ENCODE results near the gene PLCB4. TPM values are rescaled to one million over a fixed set of nuclear protein-coding genes. Genes with fewer than 3 reads are reported as not detected.

The PLCB4 gene
- total RNA-seq, 4 donors from 2014 or later, result 2.7 to 11.4 (median 6.5) TPM

GRCh38 chr20:9508240-9508661 is 439.4 kb downstream of the PLCB4 start:
- TF ChIP-seq POLR2A (IDR thresholded peaks at IDR 0.05), result no peak
- TF ChIP-seq CTCF (IDR thresholded peaks at IDR 0.05), result no peak
- intact Hi-C loops (cut with DNase I; ENCODE audit: low total_unique reads), result no loop called here
- no peak overlapping the region for H3K4me3 ChIP-seq (ENCODE audit: low read depth, poor library complexity, severe bottlenecking)
- WGBS, 2 donors, result 7 to 22% methylated on average over 22 to 23 of the region's 23 CpGs
- DNase-seq (ENCODE audit: low spot score in 2 of 2), result no peak

- DNase-seq (ENCODE audit: low spot score in 2 of 2), result no peak
- no peak overlapping the region for H3K4me3 ChIP-seq (ENCODE audit: low read depth, poor library complexity, severe bottlenecking)
- 8 to 18% methylated on average over 26 to 30 of the region's 30 CpGs for WGBS, 2 donors
- TF ChIP-seq POLR2A (IDR thresholded peaks at IDR 0.05) (no peak), CTCF (IDR thresholded peaks at IDR 0.05) (no peak)
- intact Hi-C loops (cut with DNase I; ENCODE audit: low total_unique reads), result no loop called here
Measured at GRCh38 chr20:9508696-9509178, 439.9 kb downstream of the PLCB4 start.

- TF ChIP-seq POLR2A (IDR thresholded peaks at IDR 0.05) (no peak), CTCF (IDR thresholded peaks at IDR 0.05) (no peak)
- DNase-seq (ENCODE audit: low spot score in 2 of 2), result no peak
- intact Hi-C loops (cut with DNase I; ENCODE audit: low total_unique reads), result no loop called here
- H3K4me3 ChIP-seq (ENCODE audit: low read depth, poor library complexity, severe bottlenecking), result no peak overlapping the region
- 34 to 36% methylated on average over 4 of the region's 4 CpGs for WGBS, 2 donors
Measured at GRCh38 chr20:9509246-9509645, 440.4 kb downstream of the PLCB4 start.

GRCh38 chr20:9510911-9511310 is 442.0 kb downstream of the PLCB4 start:
- DNase-seq (ENCODE audit: low spot score in 2 of 2), result no peak
- H3K4me3 ChIP-seq (ENCODE audit: low read depth, poor library complexity, severe bottlenecking), result no peak overlapping the region
- TF ChIP-seq CTCF (IDR thresholded peaks at IDR 0.05) (no peak), POLR2A (IDR thresholded peaks at IDR 0.05) (no peak)
- 64 to 82% methylated on average over 5 of the region's 5 CpGs for WGBS, 2 donors
- intact Hi-C loops (cut with DNase I; ENCODE audit: low total_unique reads), result no loop called here

- intact Hi-C loops (cut with DNase I; ENCODE audit: low total_unique reads), result no loop called here
- no peak overlapping the region for H3K4me3 ChIP-seq (ENCODE audit: low read depth, poor library complexity, severe bottlenecking)
- TF ChIP-seq POLR2A (IDR thresholded peaks at IDR 0.05) (no peak), CTCF (IDR thresholded peaks at IDR 0.05) (no peak)
- WGBS, 2 donors, result 8 to 11% methylated on average over 9 of the region's 9 CpGs
- DNase-seq (ENCODE audit: low spot score in 2 of 2), result no peak
Measured at GRCh38 chr20:9514072-9514460, 445.2 kb downstream of the PLCB4 start.

All from lower leg skin (tissue), 4 donors.